Measurements from ENCODE around the gene PIM2. TPM values are rescaled to one million over a fixed set of nuclear protein-coding genes. Genes with fewer than 3 reads are reported as not detected.

Gene PIM2
- total and polyA plus RNA-seq, 4 donors, result 4.5 to 28.3 (median 6.9) TPM

GRCh38 chrX:48919360-48919841 lies 577 bp upstream of the PIM2 start:
- no peak for DNase-seq (ENCODE audit: low spot score)
- no peak for TF ChIP-seq HNF4G (IDR thresholded peaks at IDR 0.05)
- no peak for TF ChIP-seq JUND (IDR thresholded peaks at IDR 0.05)
- TF ChIP-seq NR2F2 (IDR thresholded peaks at IDR 0.05), result no peak
- no peak for TF ChIP-seq EGR1 (IDR thresholded peaks at IDR 0.05; ENCODE audit: low read depth in 2 of 2)
- TF ChIP-seq GABPA (IDR thresholded peaks at IDR 0.05 in 1 of 2, conservative IDR thresholded peaks at IDR 0.05 in 1 of 2), result no peak
- no peak for TF ChIP-seq ZBTB33 (IDR thresholded peaks at IDR 0.05)
- TF ChIP-seq RXRA (IDR thresholded peaks at IDR 0.05), result no peak
- TF ChIP-seq RAD21 (IDR thresholded peaks at IDR 0.05), result no peak
- TF ChIP-seq YY1 (IDR thresholded peaks at IDR 0.05), result no peak
- no peak for TF ChIP-seq SP1 (IDR thresholded peaks at IDR 0.05)
- no peak for TF ChIP-seq ATF3 (IDR thresholded peaks at IDR 0.05)
- no peak for TF ChIP-seq FOXA2 (IDR thresholded peaks at IDR 0.05)
- no peak for TF ChIP-seq MAX (IDR thresholded peaks at IDR 0.05)
- no peak for TF ChIP-seq FOXA1 (IDR thresholded peaks at IDR 0.05)
- H3K36me3 ChIP-seq (ENCODE audit: control insufficient read depth in 4 of 4, insufficient read depth in 3 of 4, low read depth in 1 of 4, low read length in 3 of 4), result peaks cover 0 to 16% (median 1%) of the 10 kb centered on the region in 4 donors
- H3K9ac ChIP-seq (ENCODE audit: low read depth in 1 of 2, low read length in 2 of 2), result peak overlapping the region in 1 of 2 donors; percentile 59
- H3K9me3 ChIP-seq (ENCODE audit: control insufficient read depth in 4 of 4, low read length in 3 of 4), result no peaks in the 10 kb centered on the region
- peaks cover 0 to 36% (median 9%) of the 10 kb centered on the region in 4 donors for H3K4me1 ChIP-seq (ENCODE audit: control insufficient read depth in 4 of 4, insufficient read depth in 4 of 4, low read length in 3 of 4)
- under 1% methylated on average over 15 of the region's 15 CpGs for WGBS
- H3K27ac ChIP-seq (ENCODE audit: low read depth in 1 of 2, low read length in 2 of 2), result peak overlapping the region; percentile 80 to 88
- H3K4me3 ChIP-seq (ENCODE audit: low read depth in 1 of 3, low read length in 3 of 3), result peak overlapping the region in 2 of 3 donors; percentile 24 to 54
- peaks cover 0 to 2% (median 0%) of the 10 kb centered on the region in 4 donors for H3K27me3 ChIP-seq (ENCODE audit: control insufficient read depth in 4 of 4, insufficient read depth in 4 of 4, low read length in 3 of 4)

- 5% methylated on average over 23 of the region's 23 CpGs for WGBS
These were observed 552 bp downstream of the PIM2 start for GRCh38 chrX:48918301-48918642.

More at GRCh38 chrX:48918301-48918642, 552 bp downstream of the PIM2 start:
- Histone ChIP-seq H3K27ac (ENCODE audit: low read depth in 1 of 2, low read length in 2 of 2) (peak overlapping the region; percentile 80 to 88), H3K9me3 (ENCODE audit: control insufficient read depth in 4 of 4, low read length in 3 of 4) (no peaks in the 10 kb centered on the region), H3K4me3 (ENCODE audit: low read depth in 1 of 3, low read length in 3 of 3) (peak overlapping the region; percentile 14 to 60 (median 54)), H3K9ac (ENCODE audit: low read depth in 1 of 2, low read length in 2 of 2) (peak overlapping the region in 1 of 2 donors; percentile 59), H3K36me3 (ENCODE audit: control insufficient read depth in 4 of 4, insufficient read depth in 3 of 4, low read depth in 1 of 4, low read length in 3 of 4) (peaks cover 0 to 10% (median under 1%) of the 10 kb centered on the region in 4 donors), H3K4me1 (ENCODE audit: control insufficient read depth in 4 of 4, insufficient read depth in 4 of 4, low read length in 3 of 4) (peaks cover 0 to 36% (median 9%) of the 10 kb centered on the region in 4 donors), H3K27me3 (ENCODE audit: control insufficient read depth in 4 of 4, insufficient read depth in 4 of 4, low read length in 3 of 4) (peaks cover 0 to 2% (median 0%) of the 10 kb centered on the region in 4 donors)
- TF ChIP-seq FOXA2 (IDR thresholded peaks at IDR 0.05), result no peak
- no peak for TF ChIP-seq ZBTB33 (IDR thresholded peaks at IDR 0.05)
- no peak for TF ChIP-seq JUND (IDR thresholded peaks at IDR 0.05)
- no peak for TF ChIP-seq YY1 (IDR thresholded peaks at IDR 0.05)
- TF ChIP-seq REST (IDR thresholded peaks at IDR 0.05), result no peak
- no peak for TF ChIP-seq ATF3 (IDR thresholded peaks at IDR 0.05)
- TF ChIP-seq HNF4G (IDR thresholded peaks at IDR 0.05), result no peak
- no peak for TF ChIP-seq EGR1 (IDR thresholded peaks at IDR 0.05; ENCODE audit: low read depth in 2 of 2)
- no peak for TF ChIP-seq NR2F2 (IDR thresholded peaks at IDR 0.05)
- no peak for TF ChIP-seq FOXA1 (IDR thresholded peaks at IDR 0.05)
- TF ChIP-seq RAD21 (IDR thresholded peaks at IDR 0.05), result no peak
- no peak for TF ChIP-seq RXRA (IDR thresholded peaks at IDR 0.05)
- TF ChIP-seq TAF1 (conservative IDR thresholded peaks at IDR 0.05), result no peak
- TF ChIP-seq HNF4A (conservative IDR thresholded peaks at IDR 0.05), result no peak
- DNase-seq (ENCODE audit: low spot score), result no peak

All from liver (tissue), 9 donors.